Neutrophil (primary cell): Measurements from ENCODE around the gene ERAL1.
A peak's percentile ranks its signal among the peaks of the same experiment; 100 is the strongest.

ENCODE experiments used
- H3K27ac ChIP-seq: fragments of 200-600 bp; sonication (generic); 2 replicates; pipeline ENCODE4 v1.5.1; 2016; ENCODE audit warnings: mild to moderate bottlenecking, moderate library complexity
- H3K27me3 ChIP-seq: fragments of 200-600 bp; sonication (generic); 2 replicates; pipeline ENCODE4 v1.6.0; 2016; ENCODE audit warnings: mild to moderate bottlenecking
- H3K36me3 ChIP-seq: fragments of 200-600 bp; sonication (generic); 2 replicates; pipeline ENCODE4 v1.5.1; 2017
- H3K4me1 ChIP-seq, 2 experiments: fragments of 200-600 bp in 1 of 2; sonication (generic) in 1 of 2; 1 replicate in 1 of 2; 2 replicates in 1 of 2; pipeline versions ENCODE4 v1.5.1 to v1.6.1; 2013 to 2016; ENCODE audit warnings: low read depth in 1 of 2, low read length in 1 of 2, mild to moderate bottlenecking in 1 of 2, moderate library complexity in 1 of 2; ENCODE audit not compliant: control insufficient read depth in 1 of 2, insufficient read depth in 1 of 2
- H3K4me3 ChIP-seq, 2 experiments: fragments of 200-600 bp in 1 of 2; sonication (generic) in 1 of 2; 1 replicate in 1 of 2; 2 replicates in 1 of 2; pipeline ENCODE4 v1.5.1; 2013 to 2016; ENCODE audit warnings: low read depth in 1 of 2, low read length in 1 of 2, mild to moderate bottlenecking in 1 of 2, moderate library complexity in 1 of 2
- H3K9me3 ChIP-seq: fragments of 200-600 bp; sonication (generic); 2 replicates; pipeline ENCODE4 v1.5.1; 2016
- TF ChIP-seq, protein P1 (sequence below): fragments of 200-600 bp; sonication (generic); IDR thresholded peaks from 2 replicates; pipeline ENCODE4 v1.5.1; 2016; ENCODE audit warnings: antibody characterized with exemption

ERAL1 gene

DNA sequence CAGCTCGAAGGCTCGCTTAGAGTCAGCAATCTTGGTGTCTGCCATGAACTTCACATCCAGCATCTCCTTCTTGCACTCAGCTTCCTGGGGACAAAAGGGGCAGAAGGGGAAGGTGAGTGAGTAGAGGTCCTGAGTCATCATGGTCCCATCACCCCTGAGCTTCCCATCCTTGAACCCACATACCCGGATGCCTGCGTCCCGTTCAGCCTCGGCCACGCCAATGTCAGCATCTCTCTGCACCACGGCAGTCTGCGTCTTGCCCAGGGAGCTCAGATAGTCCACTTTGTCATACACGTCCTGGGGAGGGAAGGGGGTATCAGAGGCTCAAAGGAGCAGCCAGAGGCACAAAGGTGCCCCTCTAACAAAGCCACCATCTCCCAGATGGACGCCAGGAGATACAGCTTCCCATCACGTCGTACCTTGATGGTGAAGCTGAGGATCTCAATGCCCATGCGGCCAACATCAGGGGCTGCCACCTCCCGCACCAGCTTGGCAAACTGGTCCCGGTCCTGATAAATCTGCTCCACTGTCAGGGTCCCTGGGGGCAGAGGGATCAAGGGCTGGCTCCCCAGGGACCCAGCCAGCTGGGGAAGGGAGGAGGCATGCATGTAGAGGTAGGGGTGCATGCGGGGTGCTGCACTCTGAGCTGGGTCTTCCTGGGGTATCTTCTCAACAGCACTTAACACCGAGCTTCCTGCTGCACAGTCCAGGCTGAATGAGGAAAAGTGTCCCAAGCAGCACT lies 27.5 kb downstream of the ERAL1 start:
- Histone ChIP-seq H3K27ac (peak overlapping the region; percentile 46), H3K27me3 (no peaks in the 10 kb centered on the region), H3K4me1 (peaks cover 0 to 2% of the 10 kb centered on the region in 2 experiments), H3K9me3 (no peaks in the 10 kb centered on the region), H3K4me3 (no peak overlapping the region), H3K36me3 (peaks cover 100% of the 10 kb centered on the region)
- TF ChIP-seq, protein P1, sequence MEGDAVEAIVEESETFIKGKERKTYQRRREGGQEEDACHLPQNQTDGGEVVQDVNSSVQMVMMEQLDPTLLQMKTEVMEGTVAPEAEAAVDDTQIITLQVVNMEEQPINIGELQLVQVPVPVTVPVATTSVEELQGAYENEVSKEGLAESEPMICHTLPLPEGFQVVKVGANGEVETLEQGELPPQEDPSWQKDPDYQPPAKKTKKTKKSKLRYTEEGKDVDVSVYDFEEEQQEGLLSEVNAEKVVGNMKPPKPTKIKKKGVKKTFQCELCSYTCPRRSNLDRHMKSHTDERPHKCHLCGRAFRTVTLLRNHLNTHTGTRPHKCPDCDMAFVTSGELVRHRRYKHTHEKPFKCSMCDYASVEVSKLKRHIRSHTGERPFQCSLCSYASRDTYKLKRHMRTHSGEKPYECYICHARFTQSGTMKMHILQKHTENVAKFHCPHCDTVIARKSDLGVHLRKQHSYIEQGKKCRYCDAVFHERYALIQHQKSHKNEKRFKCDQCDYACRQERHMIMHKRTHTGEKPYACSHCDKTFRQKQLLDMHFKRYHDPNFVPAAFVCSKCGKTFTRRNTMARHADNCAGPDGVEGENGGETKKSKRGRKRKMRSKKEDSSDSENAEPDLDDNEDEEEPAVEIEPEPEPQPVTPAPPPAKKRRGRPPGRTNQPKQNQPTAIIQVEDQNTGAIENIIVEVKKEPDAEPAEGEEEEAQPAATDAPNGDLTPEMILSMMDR: no peak

DNA sequence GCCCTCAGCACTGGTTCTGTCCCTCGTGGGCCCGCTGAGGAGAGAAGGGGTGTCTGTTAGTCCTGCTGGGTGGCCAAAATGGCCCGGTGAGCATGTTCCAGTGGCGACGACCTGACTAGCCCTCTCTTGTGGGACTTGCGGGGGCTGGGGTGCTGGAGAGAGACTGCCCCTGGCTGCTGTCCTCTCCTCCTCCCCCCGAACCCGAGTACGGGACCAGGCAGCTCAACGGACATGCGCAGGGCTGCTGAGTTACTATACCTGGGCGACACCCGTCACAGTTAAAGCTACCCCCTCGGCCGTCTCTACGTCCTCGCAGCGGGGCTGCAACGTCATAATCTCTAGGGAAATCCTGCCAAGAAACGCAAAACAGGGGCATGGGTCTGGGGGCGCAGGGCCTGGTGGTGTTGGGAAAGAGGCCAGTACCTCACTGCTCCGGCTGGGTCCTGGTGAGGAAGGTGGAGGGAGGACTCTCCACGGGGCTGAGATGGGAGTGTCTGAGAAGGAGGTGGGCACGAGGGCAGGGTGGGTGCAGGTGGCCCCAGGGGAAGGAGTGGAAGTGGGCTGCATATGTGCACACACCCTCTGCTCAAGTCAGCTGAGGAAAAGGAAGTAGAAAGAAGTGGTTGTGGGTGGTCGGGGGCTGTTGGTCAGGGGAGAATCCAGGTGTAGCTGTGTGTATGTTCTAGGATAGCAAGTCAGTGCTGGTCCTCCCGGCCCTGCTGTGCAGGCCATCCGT lies 29.3 kb downstream of the ERAL1 start:
- peaks cover 0 to 9% of the 10 kb centered on the region in 2 experiments for H3K4me1 ChIP-seq
- H3K27me3 ChIP-seq: no peaks in the 10 kb centered on the region
- no peaks in the 10 kb centered on the region for H3K9me3 ChIP-seq
- H3K4me3 ChIP-seq: no peak overlapping the region
- H3K36me3 ChIP-seq: peaks cover 99% of the 10 kb centered on the region
- TF ChIP-seq, protein P1: no peak
- H3K27ac ChIP-seq: peak overlapping the region; percentile 46

DNA sequence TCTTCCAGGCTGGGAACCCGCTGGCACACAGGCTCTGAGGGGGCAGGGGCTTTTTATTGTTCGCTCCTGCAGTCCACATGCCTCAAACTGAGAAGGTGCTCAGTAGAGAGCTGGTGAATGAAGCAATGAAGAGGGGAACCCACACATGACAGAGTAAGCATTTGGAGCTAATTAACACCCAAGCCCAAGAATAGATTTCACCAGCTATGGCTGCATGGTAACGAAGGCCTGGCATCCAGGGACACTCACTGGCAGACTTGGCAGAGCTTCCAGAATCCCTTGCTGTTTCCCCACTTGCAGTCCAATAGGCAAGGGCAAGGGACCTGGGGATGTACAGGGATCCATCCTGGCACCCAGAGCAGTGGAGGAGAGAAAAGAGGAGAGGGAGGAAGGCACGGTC lies 30.5 kb downstream of the ERAL1 start:
- peak overlapping the region; percentile 30 for H3K27ac ChIP-seq
- H3K4me3 ChIP-seq: no peak overlapping the region
- H3K27me3 ChIP-seq: no peaks in the 10 kb centered on the region
- H3K9me3 ChIP-seq: no peaks in the 10 kb centered on the region
- H3K4me1 ChIP-seq: peaks cover 9 to 20% of the 10 kb centered on the region in 2 experiments
- TF ChIP-seq, protein P1: no peak
- peaks cover 94% of the 10 kb centered on the region for H3K36me3 ChIP-seq

DNA sequence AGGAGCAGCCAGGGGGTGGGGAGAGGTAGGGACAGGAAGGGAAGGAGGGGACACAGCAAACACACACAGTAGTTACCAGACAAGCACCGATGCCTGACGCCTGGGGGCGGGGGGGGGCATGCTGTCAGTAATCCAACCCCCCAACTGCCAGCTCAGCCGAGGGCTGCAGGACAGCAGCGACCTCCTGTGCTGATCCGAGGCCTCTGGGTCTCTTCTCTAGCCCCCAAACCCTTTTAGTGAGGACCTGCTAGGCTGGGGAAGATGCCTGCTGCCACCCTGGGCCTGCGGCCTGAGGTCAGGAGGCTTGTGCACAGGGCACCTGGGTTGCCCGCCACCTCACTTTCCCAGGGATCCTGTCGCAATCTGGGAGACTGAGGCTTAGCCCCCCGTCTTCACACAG lies 31.1 kb downstream of the ERAL1 start:
- Histone ChIP-seq H3K27me3 (no peaks in the 10 kb centered on the region), H3K27ac (no peak overlapping the region), H3K9me3 (no peaks in the 10 kb centered on the region), H3K4me1 (peaks cover 9 to 22% of the 10 kb centered on the region in 2 experiments), H3K36me3 (peaks cover 90% of the 10 kb centered on the region), H3K4me3 (no peak overlapping the region)
- TF ChIP-seq, protein P1: no peak

DNA sequence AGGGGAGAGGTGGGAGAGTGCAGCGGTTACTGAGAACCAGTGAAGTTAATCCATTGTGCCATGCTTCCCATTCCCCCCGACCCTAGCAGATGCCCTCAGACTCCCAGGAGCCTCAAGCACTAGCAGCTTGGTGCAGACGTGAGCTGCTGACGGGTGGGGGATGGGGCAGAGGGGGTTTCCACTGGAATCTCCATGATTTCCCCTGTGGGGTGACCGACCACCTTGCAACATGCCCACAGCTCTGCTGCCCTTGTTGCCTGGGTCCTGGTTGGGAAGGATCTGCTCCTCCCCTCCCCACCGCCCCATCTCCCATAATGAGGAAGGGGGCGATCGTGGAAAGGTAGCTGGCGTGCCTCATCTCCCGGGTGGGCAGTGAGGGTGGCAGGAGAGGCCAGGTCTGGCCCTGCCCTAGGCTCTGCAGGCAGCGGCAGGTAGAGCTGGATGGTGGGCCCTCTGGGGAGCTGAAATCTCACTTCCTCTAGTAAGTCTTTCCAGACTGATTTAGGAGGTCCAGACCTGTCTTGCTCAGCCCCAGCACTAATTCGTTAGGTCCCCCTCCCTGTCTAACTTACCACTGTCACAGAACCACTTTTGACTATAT lies 33.2 kb downstream of the ERAL1 start:
- H3K27ac ChIP-seq: peak overlapping the region; percentile 98
- H3K4me3 ChIP-seq: no peak overlapping the region
- no peaks in the 10 kb centered on the region for H3K9me3 ChIP-seq
- H3K36me3 ChIP-seq: peaks cover 80% of the 10 kb centered on the region
- H3K27me3 ChIP-seq: no peaks in the 10 kb centered on the region
- H3K4me1 ChIP-seq: peaks cover 23 to 43% of the 10 kb centered on the region in 2 experiments
- TF ChIP-seq, protein P1: no peak
